GM21528 (cell line): Measurements from ENCODE around the gene GBF1.
"Not testable (repeated sequence)": the region's sequence is repeated elsewhere in the genome, so short reads cannot be mapped to it uniquely, and the experiment has no call there.

Source experiments
- ATAC-seq: cut with Tn5 transposase; IDR thresholded peaks from one replicate; pipeline ENCODE4 v1.9.1; 2021; ENCODE audit warnings: mild to moderate bottlenecking, moderate library complexity; ENCODE audit not compliant: unreplicated experiment, low FRiP score

Gene GBF1, protein sequence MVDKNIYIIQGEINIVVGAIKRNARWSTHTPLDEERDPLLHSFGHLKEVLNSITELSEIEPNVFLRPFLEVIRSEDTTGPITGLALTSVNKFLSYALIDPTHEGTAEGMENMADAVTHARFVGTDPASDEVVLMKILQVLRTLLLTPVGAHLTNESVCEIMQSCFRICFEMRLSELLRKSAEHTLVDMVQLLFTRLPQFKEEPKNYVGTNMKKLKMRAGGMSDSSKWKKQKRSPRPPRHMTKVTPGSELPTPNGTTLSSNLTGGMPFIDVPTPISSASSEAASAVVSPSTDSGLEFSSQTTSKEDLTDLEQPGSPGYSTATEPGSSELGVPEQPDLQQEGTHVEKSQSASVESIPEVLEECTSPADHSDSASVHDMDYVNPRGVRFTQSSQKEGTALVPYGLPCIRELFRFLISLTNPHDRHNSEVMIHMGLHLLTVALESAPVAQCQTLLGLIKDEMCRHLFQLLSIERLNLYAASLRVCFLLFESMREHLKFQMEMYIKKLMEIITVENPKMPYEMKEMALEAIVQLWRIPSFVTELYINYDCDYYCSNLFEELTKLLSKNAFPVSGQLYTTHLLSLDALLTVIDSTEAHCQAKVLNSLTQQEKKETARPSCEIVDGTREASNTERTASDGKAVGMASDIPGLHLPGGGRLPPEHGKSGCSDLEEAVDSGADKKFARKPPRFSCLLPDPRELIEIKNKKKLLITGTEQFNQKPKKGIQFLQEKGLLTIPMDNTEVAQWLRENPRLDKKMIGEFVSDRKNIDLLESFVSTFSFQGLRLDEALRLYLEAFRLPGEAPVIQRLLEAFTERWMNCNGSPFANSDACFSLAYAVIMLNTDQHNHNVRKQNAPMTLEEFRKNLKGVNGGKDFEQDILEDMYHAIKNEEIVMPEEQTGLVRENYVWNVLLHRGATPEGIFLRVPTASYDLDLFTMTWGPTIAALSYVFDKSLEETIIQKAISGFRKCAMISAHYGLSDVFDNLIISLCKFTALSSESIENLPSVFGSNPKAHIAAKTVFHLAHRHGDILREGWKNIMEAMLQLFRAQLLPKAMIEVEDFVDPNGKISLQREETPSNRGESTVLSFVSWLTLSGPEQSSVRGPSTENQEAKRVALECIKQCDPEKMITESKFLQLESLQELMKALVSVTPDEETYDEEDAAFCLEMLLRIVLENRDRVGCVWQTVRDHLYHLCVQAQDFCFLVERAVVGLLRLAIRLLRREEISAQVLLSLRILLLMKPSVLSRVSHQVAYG (N-terminal part only)

DNA sequence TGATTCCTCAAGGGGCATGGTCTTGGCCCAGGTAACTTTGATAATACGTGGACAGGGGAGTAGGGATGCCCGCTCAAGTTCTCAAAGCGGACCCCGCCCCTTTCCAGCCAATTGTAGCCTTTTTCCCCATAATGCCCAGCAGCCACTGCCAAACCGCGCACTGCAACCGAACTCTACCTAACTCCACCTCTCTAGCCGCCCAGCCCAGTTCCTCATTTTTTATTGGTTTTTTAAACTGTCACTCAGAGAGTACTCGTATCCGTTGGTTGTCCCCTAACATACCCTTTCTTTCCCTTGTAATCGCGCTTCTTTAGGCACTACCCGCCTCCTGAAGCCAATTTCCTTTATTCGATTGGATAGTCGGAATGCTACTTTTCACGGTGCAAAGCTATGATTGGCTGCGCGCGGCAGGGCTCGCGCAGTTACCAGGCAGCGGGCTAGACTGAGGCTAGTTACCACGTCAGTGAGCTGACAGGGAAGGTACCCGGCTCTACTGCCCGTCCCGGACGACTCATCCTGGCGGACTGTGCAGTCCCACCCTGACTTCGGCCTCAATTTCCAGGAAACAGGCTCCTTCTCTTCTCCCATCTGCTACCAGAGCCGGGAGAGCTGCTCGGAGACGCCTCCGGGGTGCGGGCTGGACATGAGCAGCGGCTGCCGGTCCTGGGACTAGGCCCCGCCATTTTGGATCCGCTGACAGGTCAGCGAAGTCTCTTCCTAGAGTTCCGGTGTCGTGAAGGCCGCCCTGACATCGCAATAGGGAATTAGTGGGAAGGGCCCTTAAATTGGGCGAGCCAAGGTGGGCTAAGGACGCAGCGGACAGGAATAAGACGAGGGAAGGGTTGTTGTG, at the start of gene GBF1:
Gene GBF1, plus strand, starts transcription at position 451 of the 850 bp plus-strand sequence. CDS start 13,407 bp downstream, outside the sequence.
- ATAC-seq = peak; percentile 90

DNA sequence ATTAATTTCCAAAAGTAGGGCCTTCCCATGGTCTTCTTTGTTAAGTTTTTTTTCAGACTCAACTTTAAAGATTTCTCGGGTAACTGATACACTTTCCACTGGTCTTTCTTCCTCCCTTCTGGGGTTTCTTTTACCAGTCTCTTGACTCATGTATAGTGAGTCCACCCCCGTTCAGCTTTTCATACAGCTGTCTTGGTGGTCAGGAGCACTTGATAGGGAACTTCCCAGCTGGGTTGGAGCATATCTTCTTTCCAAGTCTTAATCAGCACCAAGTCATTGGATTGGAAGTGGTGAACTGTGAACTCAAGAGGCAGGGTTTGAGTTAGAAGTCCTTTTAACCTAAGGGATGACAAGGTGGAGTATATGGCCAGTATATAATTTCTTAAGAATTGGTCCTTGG, 48.4 kb upstream of the GBF1 start:
- no peak for ATAC-seq

DNA sequence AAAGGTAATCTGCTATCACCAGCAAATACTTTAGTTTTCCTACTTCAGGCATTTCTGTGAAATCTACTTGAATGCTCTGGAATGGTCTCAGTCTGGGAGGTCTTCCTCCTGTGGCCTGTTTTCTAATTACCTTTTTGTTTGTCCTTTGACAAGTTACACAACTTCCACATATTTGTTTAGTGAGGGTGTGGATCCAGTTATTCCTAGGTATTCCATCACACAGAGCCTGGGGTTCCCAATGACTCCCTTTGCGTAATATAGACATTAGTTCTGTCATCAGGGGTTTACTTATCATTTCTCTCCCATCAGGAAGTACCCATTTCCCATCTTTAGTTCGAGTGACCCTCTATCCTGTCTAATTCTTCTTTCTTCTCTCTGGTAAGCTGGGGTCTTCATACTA, 47.3 kb upstream of the GBF1 start:
- no peak for ATAC-seq

DNA sequence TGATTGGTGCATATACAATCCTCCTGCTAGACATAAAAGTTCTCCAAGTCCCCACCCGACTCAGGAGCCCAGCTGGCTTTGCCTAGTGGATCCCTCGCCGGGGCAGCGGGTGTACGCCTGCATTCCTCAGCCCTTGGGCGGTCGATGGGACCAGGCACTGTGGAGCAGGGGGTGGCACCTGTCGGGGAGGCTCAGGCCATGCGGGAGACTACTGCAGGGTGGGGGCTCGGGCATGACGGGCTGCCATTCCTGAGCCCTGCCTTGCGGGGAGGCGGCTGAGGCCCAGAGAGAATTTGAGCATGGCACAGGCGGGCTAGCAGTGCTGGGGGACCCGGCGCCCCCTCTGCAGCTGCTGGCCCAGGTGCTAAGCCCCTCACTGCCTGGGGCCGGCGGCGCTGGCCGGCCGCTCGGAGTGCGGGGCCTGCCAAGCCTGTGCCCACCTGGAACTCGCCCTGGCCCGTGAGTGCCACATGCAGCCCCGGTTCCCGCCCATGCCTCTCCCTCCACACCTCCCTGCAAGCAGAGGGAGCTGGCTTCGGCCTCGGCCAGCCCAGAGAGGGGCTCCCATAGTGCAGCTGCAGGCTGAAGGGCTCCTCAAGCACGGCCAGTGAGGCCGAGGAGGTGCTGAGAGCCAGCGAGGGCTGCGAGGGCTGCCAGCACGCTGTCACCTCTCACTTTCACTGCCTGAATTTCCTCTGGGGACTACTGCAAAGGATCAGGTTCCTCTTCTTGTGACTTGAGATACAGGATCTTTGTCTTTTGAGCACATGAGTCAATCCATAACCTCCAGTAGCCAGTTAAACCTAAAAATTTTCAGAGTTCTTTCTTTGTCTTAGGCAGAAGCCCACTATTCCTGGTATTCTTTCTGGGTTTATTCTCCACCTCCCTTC, 44.3 kb upstream of the GBF1 start:
- no peak for ATAC-seq

DNA sequence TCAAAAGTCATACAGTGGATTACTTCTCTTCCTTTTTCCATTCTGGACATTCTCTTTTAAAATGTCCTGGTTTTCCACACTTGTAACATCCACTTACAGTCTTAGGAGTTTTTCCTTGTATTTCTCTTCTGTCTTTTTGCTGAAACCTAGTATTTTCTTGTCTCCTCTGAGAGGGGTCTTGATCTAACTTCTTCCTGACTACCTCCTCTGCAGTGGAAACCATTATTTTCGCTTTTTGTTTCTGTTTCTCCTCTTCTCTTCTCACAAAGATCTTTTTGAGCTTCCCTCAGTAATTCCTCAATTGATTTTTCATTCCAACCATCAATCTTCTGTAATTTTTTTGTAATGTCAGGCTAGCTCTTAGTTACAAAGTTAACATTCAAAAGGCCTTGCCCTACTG, 42.9 kb upstream of the GBF1 start:
- no peak for ATAC-seq

DNA sequence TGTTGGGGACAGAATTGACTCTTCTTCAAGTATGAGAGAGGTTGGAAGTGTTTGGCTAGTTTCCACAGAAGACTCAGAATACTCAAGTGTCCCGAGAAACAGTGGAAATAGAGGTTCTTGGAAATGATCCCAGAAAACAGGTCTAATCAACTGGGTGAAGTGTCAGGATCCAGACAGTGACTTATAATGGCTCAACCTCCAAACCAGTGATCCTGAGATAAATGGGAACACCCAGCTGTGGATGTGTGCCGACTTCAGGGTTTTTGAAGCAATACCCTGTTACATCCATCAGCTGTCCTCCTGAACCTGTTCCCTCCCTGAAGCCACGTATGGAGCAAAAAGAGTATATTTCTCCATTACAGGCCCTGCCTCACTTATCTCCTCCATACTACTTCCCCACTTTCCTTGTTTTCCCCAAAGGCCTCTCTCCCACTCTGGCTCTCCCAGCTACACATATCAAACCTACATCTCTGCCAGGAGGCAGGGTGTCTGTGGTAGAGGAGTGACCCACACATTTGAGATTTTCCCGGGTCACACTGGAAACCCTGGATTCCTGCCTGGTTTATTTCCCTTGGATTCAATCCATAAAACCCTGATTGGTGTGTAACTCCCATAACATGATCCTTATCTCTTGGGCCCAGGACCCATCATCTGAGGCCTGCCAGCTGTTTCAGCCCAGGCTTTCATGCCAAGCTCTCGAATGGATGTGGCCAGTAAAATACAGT, 36.9 kb upstream of the GBF1 start:
- ATAC-seq = no peak

DNA sequence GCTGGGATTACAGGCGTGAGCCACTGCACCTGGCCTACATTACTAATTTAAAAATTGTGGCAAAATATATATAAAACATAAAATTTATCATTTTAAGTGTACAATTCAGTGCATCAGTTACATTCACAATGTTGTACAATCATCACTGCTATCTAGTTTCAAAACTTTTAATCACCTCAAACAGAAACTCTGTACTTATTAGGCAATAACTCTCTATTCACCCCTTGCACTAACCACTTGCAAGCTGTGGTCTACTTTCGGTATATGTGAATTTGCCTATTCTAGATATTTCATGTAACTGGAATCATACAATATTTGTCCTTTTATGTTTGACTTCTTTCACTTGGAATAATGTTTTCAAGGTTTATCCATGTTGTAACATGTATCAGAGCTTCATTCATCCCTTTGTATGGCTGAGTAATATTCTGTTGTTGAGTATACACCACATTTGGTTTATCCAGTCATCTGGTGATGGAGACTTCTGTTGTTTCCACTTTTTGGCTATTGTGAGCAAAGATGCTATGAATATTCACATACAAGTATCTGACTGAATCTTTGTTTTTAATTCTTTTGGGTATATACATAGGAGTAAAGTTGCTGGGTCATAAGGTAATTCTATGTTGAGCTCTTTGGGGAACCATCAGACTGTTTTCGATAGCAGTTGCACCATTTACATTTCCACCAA, 33.6 kb upstream of the GBF1 start:
- ATAC-seq = no peak

DNA sequence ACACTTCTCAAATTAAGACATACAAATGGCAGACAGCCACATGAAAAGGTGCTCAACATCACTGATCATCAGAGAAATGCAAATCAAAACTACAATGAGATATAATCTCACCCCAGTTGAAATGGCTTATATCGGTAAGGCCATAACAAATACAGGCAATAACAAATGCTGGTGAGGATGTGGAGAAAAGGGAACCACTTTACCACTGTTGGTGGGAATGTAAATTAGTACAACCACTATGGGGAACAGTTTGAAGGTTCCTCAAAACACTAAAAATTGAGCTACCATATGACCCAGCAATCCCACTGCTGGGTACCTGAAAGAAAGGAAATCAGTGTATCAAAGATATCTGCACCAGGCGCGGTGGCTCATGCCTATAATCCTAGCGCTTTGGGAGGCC, 31.7 kb upstream of the GBF1 start:
- not testable (repeated sequence) for ATAC-seq

DNA sequence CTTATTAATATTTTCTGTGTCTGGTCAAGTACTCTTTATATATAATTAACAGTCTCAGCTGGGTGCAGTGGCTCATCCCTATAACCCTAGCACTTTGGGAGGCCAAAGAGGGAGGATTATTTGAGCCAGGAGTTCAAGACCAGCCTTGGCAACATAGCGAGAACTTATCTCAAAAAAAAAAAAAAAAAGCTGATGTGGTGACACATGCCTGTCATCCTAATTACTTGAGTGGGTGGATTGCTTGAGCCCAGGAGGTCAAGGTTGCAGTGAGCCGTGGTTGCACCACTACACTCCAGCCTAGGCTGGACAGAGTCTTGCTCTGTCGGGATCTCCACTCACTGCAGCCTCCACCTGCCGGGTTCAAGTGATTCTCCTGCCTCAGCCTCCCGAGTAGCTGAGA, 26.0 kb upstream of the GBF1 start:
- no peak for ATAC-seq

GRCh38 chr10:102220612-102221011, 24.7 kb upstream of the GBF1 start:
- ATAC-seq = no peak

- no peak for ATAC-seq
Measured at GRCh38 chr10:102222797-102223196, 22.5 kb upstream of the GBF1 start.

GRCh38 chr10:102225646-102226541, 19.4 kb upstream of the GBF1 start, which contains the start of gene ELOVL3:
ELOVL3 (plus strand) TSS chr10:102226299; CDS start chr10:102226549, 250 bp downstream.
- ATAC-seq = peak; percentile 73

DNA sequence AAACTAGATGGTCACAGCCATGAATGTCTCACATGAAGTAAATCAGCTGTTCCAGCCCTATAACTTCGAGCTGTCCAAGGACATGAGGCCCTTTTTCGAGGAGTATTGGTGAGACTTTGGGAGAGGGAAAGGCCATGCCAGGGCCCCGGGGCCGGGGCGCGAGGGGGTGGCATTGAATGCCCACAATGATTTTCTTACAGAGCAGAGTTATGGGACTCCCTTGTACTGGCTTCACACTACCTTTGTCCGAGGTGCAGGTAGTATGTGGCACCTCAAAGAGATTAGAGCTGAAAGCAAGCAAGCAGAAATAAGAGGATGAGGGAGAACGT, 18.8 kb upstream of the GBF1 start:
- no peak for ATAC-seq

GRCh38 chr10:102227050-102227449, 18.3 kb upstream of the GBF1 start:
- ATAC-seq = no peak

DNA sequence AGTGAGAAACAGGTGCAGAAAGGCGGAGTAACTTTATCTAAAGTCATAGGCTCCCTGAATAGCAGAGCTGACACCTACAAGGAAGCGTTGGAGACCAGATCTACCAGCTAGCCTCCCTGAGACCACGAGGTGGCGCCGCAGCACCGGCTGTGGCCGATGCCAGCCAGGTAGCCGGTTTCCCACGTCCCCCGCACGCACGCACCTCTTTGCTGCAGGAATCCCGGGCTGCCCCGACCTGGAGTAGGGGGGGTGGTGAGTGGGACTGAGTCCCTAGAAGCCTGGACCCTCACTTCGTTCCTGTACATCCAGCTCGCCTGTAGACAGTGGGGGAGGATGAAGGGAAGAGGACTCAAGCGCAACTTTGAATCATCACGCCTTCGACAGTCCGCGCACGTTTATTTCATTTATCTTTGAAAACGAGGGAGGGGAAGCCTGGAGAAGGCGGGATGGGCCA, 15.5 kb upstream of the GBF1 start:
- no peak for ATAC-seq

DNA sequence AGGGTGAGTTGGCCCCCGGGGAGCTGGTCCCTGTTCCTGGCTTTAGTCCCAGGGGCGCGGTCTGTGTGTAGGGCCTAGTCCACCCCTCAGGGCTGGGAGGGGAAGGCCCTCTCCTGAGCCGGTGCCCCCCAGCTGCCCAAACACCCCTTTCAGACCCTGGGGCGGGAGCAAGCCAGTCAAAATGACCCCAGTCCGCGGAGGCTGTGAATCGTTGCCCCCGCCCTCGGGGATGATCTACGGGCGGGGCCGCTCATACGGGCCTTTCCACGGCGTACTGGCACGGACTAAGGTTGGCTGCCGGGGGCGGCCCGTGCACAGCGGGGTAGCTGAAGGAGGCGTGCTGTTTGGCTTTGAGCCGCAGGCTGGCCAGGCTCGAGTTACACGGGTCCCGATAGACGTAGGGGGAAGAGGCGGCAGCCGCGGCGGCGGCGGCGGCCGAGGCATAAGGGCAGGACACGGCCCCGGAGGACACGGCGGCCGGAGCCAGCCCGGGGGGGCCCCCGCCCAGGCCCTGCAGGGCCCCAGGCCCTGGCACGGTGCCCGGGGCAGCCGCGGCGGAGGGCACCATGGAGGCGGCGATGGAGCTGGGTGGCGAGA, 15.0 kb upstream of the GBF1 start:
- ATAC-seq = no peak
